BLaER1 (cell line): ENCODE results near the gene ADPGK.

ENCODE experiments used
- H3K27ac ChIP-seq: shearing (Covaris generic); formaldehyde crosslinking; 2 replicates; pipeline ENCODE4 v1.8.1; 2022
- H3K27me3 ChIP-seq: shearing (Covaris generic); formaldehyde crosslinking; 2 replicates; pipeline ENCODE4 v1.8.1; 2022
- H3K36me3 ChIP-seq: shearing (Covaris generic); formaldehyde crosslinking; 2 replicates; pipeline ENCODE4 v1.8.1; 2022
- H3K4me1 ChIP-seq: shearing (Covaris generic); formaldehyde crosslinking; 2 replicates; pipeline ENCODE4 v1.8.1; 2022
- H3K4me2 ChIP-seq: shearing (Covaris generic); formaldehyde crosslinking; 2 replicates; pipeline ENCODE4 v1.8.1; 2022
- H3K4me3 ChIP-seq: shearing (Covaris generic); formaldehyde crosslinking; 2 replicates; pipeline ENCODE4 v1.8.1; 2022
- H3K9ac ChIP-seq: shearing (Covaris generic); formaldehyde crosslinking; 2 replicates; pipeline ENCODE4 v1.8.1; 2022
- H3K9me3 ChIP-seq: shearing (Covaris generic); formaldehyde crosslinking; 2 replicates; pipeline ENCODE4 v1.8.1; 2022
- H4K20me1 ChIP-seq: shearing (Covaris generic); formaldehyde crosslinking; 2 replicates; pipeline ENCODE4 v1.8.1; 2022
- Cebpa-rat ChIP-seq: shearing (Covaris generic); IDR thresholded peaks from 2 replicates; pipeline ENCODE4 v1.8.1; 2022

Gene ADPGK

DNA sequence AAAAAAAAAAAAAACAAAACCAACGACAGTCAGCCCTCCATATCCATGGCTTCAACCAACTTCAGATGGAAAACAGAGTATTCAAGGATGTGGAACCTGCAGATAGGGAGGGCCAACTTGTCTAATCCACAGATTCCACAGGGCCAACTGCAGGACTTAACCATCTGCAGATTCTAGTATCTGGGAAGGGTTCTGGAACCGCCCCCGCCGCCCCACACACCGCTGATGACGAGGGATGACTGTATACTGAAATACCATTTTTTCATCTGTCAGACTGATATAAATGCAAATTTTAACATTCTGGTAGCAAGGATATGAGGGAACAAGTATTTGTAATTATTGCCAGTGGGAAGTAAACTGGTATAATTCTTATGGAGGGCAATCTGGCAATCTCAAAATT, 29.5 kb downstream of the ADPGK start:
- no peak overlapping the region for H3K4me2 ChIP-seq
- no peak for TF ChIP-seq Cebpa-rat
- H3K36me3 ChIP-seq: peaks cover 97% of the 10 kb centered on the region
- H4K20me1 ChIP-seq: peaks cover 52% of the 10 kb centered on the region; the same call in 1 of the 2 replicates
- no peaks in the 10 kb centered on the region for H3K9me3 ChIP-seq
- peaks cover 36% of the 10 kb centered on the region for H3K4me1 ChIP-seq
- H3K9ac ChIP-seq: no peak overlapping the region
- no peak overlapping the region for H3K27ac ChIP-seq
- no peak overlapping the region for H3K4me3 ChIP-seq
- H3K27me3 ChIP-seq: no peaks in the 10 kb centered on the region

DNA sequence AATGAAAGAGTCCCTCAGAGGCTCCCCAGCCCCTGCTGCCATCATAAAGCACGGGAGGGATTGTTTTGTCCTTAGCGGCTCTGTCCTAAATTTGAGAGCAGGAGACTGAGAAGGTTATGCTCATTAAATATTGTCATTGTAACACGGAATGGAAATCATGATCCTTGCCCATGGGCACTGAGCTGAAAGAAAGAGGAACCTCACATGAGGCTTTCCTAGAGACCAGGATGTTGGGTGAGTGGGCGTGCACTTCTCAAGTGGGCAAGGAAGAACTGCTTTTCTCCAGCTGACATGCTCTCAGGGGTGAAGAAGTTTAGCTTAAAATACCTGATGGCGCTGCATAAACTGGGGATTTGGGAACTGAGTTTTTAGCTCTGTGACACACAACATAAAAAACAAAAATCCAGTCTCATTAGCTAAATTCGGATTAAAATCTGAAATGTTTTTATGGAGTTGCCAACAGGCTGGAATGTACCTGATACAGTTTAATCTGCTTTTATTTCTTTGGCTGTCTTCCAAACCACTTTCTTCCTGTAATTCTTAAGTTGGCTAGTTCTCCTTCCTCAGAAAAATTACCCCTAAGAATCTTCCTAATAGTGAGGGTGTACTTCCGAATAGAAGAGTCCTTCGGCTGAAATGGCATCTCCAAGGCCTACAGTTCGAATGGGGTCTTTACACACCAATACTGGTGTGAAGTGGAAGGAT, 31.7 kb downstream of the ADPGK start:
- no peak overlapping the region for H3K9ac ChIP-seq
- peak overlapping the region; percentile 68 for H3K4me2 ChIP-seq
- no peaks in the 10 kb centered on the region for H3K9me3 ChIP-seq
- TF ChIP-seq Cebpa-rat: no peak
- H4K20me1 ChIP-seq: peaks cover 35% of the 10 kb centered on the region; the same call in 1 of the 2 replicates
- H3K27ac ChIP-seq: 0 out of 2 replicates have a peak overlapping the region, but pooled peaks have one; percentile 18
- H3K4me3 ChIP-seq: no peak overlapping the region
- peaks cover 80% of the 10 kb centered on the region for H3K36me3 ChIP-seq
- peaks cover 23% of the 10 kb centered on the region for H3K4me1 ChIP-seq
- H3K27me3 ChIP-seq: no peaks in the 10 kb centered on the region

DNA sequence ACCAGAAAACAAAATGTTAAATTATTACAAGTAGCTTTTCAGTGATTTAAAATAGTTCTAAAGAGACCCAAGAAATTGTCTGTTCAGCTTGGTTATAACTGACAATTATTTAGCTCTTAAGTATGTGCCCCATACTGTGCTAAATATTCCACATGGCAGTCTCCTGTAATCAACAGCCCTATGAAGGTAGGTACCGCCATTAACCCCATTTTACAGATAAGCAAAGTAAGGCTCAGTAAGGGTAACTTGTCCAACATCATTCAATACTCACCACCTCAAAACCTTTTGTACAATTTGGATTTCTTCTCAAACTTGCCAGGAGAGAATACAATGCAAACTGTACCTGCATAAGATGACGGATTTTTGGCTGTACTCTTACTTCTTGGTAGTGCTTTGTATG, 33.9 kb downstream of the ADPGK start:
- H3K9me3 ChIP-seq: no peaks in the 10 kb centered on the region
- H3K27ac ChIP-seq: no peak overlapping the region
- H3K4me3 ChIP-seq: no peak overlapping the region
- H3K4me1 ChIP-seq: peaks cover 23% of the 10 kb centered on the region
- H3K27me3 ChIP-seq: no peaks in the 10 kb centered on the region
- no peak for TF ChIP-seq Cebpa-rat
- peaks cover 18% of the 10 kb centered on the region; the same call in 1 of the 2 replicates for H4K20me1 ChIP-seq
- H3K36me3 ChIP-seq: peaks cover 64% of the 10 kb centered on the region
- H3K9ac ChIP-seq: no peak overlapping the region
- no peak overlapping the region for H3K4me2 ChIP-seq

DNA sequence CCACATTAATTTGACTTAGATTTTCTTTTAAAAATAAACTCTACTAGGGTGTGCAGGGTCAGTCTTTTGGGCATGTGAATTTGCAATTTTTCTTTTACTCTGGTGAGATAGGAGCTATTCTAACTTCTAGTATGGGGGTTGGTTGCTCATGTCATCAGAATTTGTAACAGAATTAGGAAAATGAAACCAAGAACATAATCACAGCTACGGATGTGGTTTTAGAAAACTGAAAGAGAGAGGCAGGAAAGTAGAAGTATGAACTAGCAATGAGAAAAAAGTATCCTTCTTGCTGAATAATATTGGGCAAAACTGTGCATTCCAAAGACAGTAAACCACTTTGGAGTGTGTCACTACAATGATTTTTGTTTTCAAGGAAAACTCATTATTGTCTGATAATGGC, 43.3 kb downstream of the ADPGK start:
- H3K36me3 ChIP-seq: peaks cover 48% of the 10 kb centered on the region
- H4K20me1 ChIP-seq: no peaks in the 10 kb centered on the region
- H3K4me2 ChIP-seq: peak overlapping the region; percentile 69
- no peaks in the 10 kb centered on the region for H3K9me3 ChIP-seq
- H3K4me1 ChIP-seq: peaks cover 23% of the 10 kb centered on the region
- H3K9ac ChIP-seq: no peak overlapping the region
- H3K27me3 ChIP-seq: no peaks in the 10 kb centered on the region
- no peak for TF ChIP-seq Cebpa-rat
- no peak overlapping the region; the same call in 1 of the 2 replicates for H3K4me3 ChIP-seq
- H3K27ac ChIP-seq: peak overlapping the region; percentile 43

DNA sequence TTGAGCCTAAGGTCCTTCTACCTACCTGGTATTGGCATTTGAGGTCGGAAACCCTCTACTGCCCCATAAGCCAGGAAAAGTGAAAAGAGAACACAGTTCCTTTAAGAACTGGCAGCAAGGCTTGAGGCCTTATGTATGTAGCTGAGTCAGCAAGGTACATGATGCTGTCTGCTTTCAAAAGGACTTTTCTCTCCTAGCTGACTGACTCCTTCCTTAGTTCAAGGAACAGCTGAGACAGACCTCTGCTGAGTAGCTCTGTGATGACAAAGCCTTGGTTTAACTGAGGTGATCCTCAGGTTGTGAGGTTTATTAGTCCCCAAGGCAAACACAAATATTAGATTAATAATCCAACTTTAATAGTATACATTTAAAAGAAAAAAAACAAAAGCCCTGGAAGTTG, 45.8 kb downstream of the ADPGK start:
- no peaks in the 10 kb centered on the region for H3K9me3 ChIP-seq
- H3K27me3 ChIP-seq: no peaks in the 10 kb centered on the region
- H3K27ac ChIP-seq: no peak overlapping the region
- peaks cover 65% of the 10 kb centered on the region for H3K36me3 ChIP-seq
- no peak overlapping the region for H3K4me2 ChIP-seq
- no peak for TF ChIP-seq Cebpa-rat
- H3K9ac ChIP-seq: no peak overlapping the region
- no peak overlapping the region for H3K4me3 ChIP-seq
- peaks cover 23% of the 10 kb centered on the region for H3K4me1 ChIP-seq
- no peaks in the 10 kb centered on the region for H4K20me1 ChIP-seq

DNA sequence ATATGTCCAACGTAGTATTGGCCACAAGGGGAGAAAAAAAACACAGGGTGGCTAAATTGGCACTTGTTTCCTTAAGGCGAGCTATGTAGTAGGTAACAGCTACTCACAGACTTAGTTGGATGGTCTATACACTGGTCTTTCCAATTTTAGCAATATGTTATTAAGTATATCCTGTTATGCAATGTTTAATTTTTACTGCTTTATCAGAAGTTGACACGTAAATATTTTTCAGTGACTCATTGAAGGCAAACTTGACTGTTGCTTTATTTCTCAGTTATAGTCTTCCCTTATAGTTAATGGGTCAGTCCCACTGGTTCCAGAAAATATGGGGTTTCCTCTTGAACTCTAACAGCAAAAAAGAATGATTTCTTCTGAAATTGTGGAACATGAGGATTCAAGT, 46.5 kb downstream of the ADPGK start:
- Histone ChIP-seq H3K27ac (no peak overlapping the region), H3K4me3 (no peak overlapping the region)

DNA sequence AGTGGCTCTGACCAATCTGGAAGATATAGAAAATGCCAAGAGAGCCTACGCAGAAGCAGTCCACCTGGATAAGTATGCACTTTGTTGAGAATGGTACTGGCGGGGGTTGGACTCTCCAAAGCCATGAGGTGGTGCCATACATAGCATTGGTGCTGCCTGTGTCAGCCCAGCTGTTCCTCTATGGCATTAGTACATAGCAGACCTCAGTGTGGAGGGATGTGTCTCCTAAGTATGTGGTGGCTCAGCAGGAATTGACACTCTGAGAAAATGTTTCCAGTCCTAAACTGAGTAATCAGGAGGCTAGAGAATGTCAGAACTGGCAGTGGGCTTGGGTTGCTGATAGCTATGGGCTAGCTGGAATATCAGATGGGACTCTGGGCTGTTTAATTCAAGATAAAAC, 48.4 kb downstream of the ADPGK start:
- Histone ChIP-seq H3K27me3 (no peaks in the 10 kb centered on the region), H3K4me3 (no peak overlapping the region), H3K4me1 (peaks cover 11% of the 10 kb centered on the region), H3K36me3 (peaks cover 72% of the 10 kb centered on the region), H4K20me1 (no peaks in the 10 kb centered on the region), H3K27ac (no peak overlapping the region), H3K4me2 (no peak overlapping the region), H3K9ac (no peak overlapping the region), H3K9me3 (no peaks in the 10 kb centered on the region)
- TF ChIP-seq Cebpa-rat: no peak

More for the DNA sequence above, 46.5 kb downstream of the ADPGK start:
- Histone ChIP-seq H3K9me3 (no peaks in the 10 kb centered on the region), H3K9ac (no peak overlapping the region), H3K4me2 (no peak overlapping the region), H3K36me3 (peaks cover 61% of the 10 kb centered on the region), H4K20me1 (no peaks in the 10 kb centered on the region), H3K27me3 (no peaks in the 10 kb centered on the region), H3K4me1 (peaks cover 23% of the 10 kb centered on the region)
- TF ChIP-seq Cebpa-rat: no peak

DNA sequence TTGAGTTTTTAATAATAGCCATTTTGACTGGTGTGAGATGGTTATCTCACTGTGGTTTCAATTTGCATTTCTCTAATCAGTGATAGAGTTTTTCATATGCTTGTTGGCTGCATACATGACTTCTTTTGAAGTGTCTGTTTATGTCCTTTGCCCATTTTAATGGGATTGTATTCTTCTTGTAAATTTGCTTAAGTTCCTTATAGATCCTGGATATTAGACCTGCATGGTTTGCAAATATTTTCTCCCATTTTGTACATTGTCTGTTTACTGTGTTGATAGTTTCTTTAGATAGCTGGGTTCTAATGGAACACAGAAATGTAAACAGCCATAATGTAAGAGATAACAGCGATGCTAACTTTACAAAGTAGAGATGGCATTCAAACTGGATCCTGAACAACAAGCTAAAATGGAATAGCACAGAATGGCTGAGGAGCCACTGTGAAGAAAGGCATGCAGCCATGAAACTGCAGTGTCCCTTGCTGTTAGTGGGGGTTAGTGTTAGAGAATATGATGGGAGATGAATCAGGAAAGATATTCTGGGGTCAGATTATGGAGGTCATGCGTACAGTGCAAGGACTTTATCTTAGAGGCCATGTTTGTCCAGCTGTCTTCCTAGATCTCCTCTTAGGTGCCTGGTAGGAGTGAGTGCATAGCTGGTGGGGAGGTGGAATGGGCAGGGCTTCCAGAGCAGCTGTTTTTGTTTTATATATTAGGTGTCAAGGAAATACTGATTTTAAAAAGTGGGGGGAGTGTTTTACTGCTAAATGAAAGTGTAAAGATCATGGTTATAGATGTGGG, 49.4 kb downstream of the ADPGK start:
- no peaks in the 10 kb centered on the region for H3K9me3 ChIP-seq
- no peaks in the 10 kb centered on the region for H3K27me3 ChIP-seq
- peaks cover 67% of the 10 kb centered on the region for H3K36me3 ChIP-seq
- no peak for TF ChIP-seq Cebpa-rat
- no peak overlapping the region for H3K27ac ChIP-seq
- 0 out of 2 replicates have a peak, but pooled peaks cover 2% of the 10 kb centered on the region for H3K4me1 ChIP-seq
- H3K9ac ChIP-seq: no peak overlapping the region
- no peak overlapping the region for H3K4me2 ChIP-seq
- H4K20me1 ChIP-seq: no peaks in the 10 kb centered on the region
- no peak overlapping the region for H3K4me3 ChIP-seq

DNA sequence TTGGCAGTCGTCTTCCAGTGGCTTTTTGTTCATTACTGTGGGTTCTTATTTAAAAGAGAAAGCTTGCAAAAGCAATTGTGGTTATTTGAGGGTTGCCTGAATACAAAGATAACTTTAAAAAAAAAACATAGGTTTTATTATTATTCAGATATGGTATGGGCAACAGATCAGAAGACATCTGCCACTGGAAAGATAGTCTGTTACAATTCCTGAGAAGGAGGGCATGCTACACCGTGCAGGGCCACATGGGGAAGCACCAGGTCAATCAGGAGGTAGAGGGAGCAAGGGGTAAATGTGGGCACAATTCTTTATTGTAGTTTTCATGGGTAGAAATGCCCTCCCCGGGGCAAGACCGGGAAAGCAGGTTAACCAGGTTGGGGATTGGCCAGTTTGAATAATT, 51.0 kb downstream of the ADPGK start:
- Histone ChIP-seq H3K4me2 (no peak overlapping the region), H3K27ac (no peak overlapping the region), H3K9ac (no peak overlapping the region), H3K4me1 (no peaks in the 10 kb centered on the region), H4K20me1 (no peaks in the 10 kb centered on the region), H3K36me3 (peaks cover 51% of the 10 kb centered on the region), H3K27me3 (no peaks in the 10 kb centered on the region), H3K4me3 (no peak overlapping the region), H3K9me3 (no peaks in the 10 kb centered on the region)
- TF ChIP-seq Cebpa-rat: no peak

DNA sequence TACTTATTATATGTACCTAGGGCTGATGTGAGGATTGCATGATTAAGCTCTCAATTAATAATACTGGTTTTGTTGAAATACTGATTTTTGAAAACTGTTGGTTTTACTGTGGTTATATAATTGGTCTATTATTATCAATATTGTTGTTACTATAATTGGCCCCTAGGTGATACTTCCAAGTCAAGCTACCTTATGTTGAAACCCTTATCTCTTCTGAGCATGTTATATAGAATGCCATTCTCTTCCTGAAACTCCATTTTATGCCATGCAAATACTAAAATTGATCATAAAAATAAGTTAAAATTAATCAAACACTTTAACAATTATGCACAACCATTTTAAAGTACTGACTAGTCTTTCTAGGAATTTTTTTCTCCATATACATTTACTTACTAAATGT, 51.5 kb downstream of the ADPGK start:
- H4K20me1 ChIP-seq: no peaks in the 10 kb centered on the region
- H3K27ac ChIP-seq: no peak overlapping the region
- no peak for TF ChIP-seq Cebpa-rat
- H3K27me3 ChIP-seq: no peaks in the 10 kb centered on the region
- peaks cover 47% of the 10 kb centered on the region for H3K36me3 ChIP-seq
- H3K9ac ChIP-seq: no peak overlapping the region
- no peak overlapping the region for H3K4me2 ChIP-seq
- no peak overlapping the region for H3K4me3 ChIP-seq
- H3K4me1 ChIP-seq: no peaks in the 10 kb centered on the region
- no peaks in the 10 kb centered on the region for H3K9me3 ChIP-seq
